Ramos (cell line): ENCODE results near the gene RANBP17.
"Not testable (repeated sequence)": the region's sequence is repeated elsewhere in the genome, so short reads cannot be mapped to it uniquely, and the experiment has no call there.

ENCODE experiments used
- in situ Hi-C: fragments of 300-500 bp; cut with MboI; formaldehyde crosslinking; loops from one replicate; pipeline ENCODE4 v1.14.3; 2022; ENCODE audit warnings: low sequenced_read_pairs; ENCODE audit not compliant: unreplicated experiment

Gene RANBP17

GRCh38 chr5:171139227-171139626 lies 277.4 kb downstream of the RANBP17 start:
- in situ Hi-C loops = no loop called here

GRCh38 chr5:171142617-171143016 lies 280.8 kb downstream of the RANBP17 start:
- in situ Hi-C loops = no loop called here

- in situ Hi-C loops = no loop called here
Observed at GRCh38 chr5:171143171-171143570, 281.4 kb downstream of the RANBP17 start.

GRCh38 chr5:171143926-171144325 lies 282.1 kb downstream of the RANBP17 start:
- in situ Hi-C loops = no loop called here

GRCh38 chr5:171149333-171149732 lies 287.5 kb downstream of the RANBP17 start:
- in situ Hi-C loops = no loop called here

- in situ Hi-C loops = no loop called here
Observed at GRCh38 chr5:171149772-171150171, 288.0 kb downstream of the RANBP17 start.

- in situ Hi-C loops = no loop called here
Observed at GRCh38 chr5:171152382-171152781, 290.6 kb downstream of the RANBP17 start.

- in situ Hi-C loops = no loop called here
Observed at GRCh38 chr5:171155621-171156020, 293.8 kb downstream of the RANBP17 start.

- in situ Hi-C loops = no loop called here
Observed at GRCh38 chr5:171157276-171157675, 295.5 kb downstream of the RANBP17 start.

- in situ Hi-C loops = no loop called here
Observed at GRCh38 chr5:171157775-171158174, 296.0 kb downstream of the RANBP17 start.

- in situ Hi-C loops = no loop called here
Observed at GRCh38 chr5:171158581-171158980, 296.8 kb downstream of the RANBP17 start.

GRCh38 chr5:171162165-171162564 lies 300.3 kb downstream of the RANBP17 start:
- in situ Hi-C loops = no loop called here

GRCh38 chr5:171162596-171162995 lies 300.8 kb downstream of the RANBP17 start:
- in situ Hi-C loops = no loop called here

- in situ Hi-C loops = no loop called here
Observed at GRCh38 chr5:171166766-171167165, 304.9 kb downstream of the RANBP17 start.

GRCh38 chr5:171168171-171168570 lies 306.4 kb downstream of the RANBP17 start:
- in situ Hi-C loops = no loop called here

- in situ Hi-C loops = not testable (repeated sequence)
Observed at GRCh38 chr5:171174960-171175359, 313.1 kb downstream of the RANBP17 start.

- in situ Hi-C loops = no loop called here
Observed at GRCh38 chr5:171175746-171176145, 313.9 kb downstream of the RANBP17 start.

- in situ Hi-C loops = not testable (repeated sequence)
Observed at GRCh38 chr5:171178190-171178589, 316.4 kb downstream of the RANBP17 start.

- in situ Hi-C loops = no loop called here
Observed at GRCh38 chr5:171188016-171188415, 326.2 kb downstream of the RANBP17 start.

- in situ Hi-C loops = no loop called here
Observed at GRCh38 chr5:171189442-171189841, 327.6 kb downstream of the RANBP17 start.

- in situ Hi-C loops = no loop called here
Observed at GRCh38 chr5:171192111-171192510, 330.3 kb downstream of the RANBP17 start.

- in situ Hi-C loops = no loop called here
Observed at GRCh38 chr5:171201310-171201709, 339.5 kb downstream of the RANBP17 start.

- in situ Hi-C loops = no loop called here
Observed at GRCh38 chr5:171205375-171205774, 343.6 kb downstream of the RANBP17 start.
